WERI-Rb-1 (cell line): ENCODE measurements around the gene PGM1.

Source experiments
- DNase-seq: peaks from one replicate; pipeline ENCODE4 v3.0.0-alpha.2; 2020
- H3K27ac ChIP-seq: fragments of 250-450 bp; sonication (Bioruptor Pico); 2 replicates; pipeline ENCODE4 v1.5.1; 2020; ENCODE audit warnings: mild to moderate bottlenecking, moderate library complexity
- H3K27me3 ChIP-seq: fragments of 250-450 bp; sonication (Bioruptor Pico); 2 replicates; pipeline ENCODE4 v1.5.1; 2021; ENCODE audit warnings: mild to moderate bottlenecking, low read depth, moderate library complexity; ENCODE audit not compliant: insufficient read depth, severe bottlenecking
- H3K36me3 ChIP-seq: fragments of 250-450 bp; sonication (Bioruptor Pico); 2 replicates; pipeline ENCODE4 v1.5.1; 2020; ENCODE audit warnings: mild to moderate bottlenecking, moderate library complexity
- H3K4me3 ChIP-seq: 2 replicates; pipeline ENCODE4 v1.5.1; 2011; ENCODE audit warnings: low read depth, mild to moderate bottlenecking, control low read depth, low read length
- H3K9me3 ChIP-seq: fragments of 250-450 bp; sonication (Bioruptor Pico); 2 replicates; pipeline ENCODE4 v1.5.1; 2021; ENCODE audit warnings: mild to moderate bottlenecking, moderate library complexity; ENCODE audit not compliant: severe bottlenecking
- CTCF ChIP-seq: IDR thresholded peaks from 2 replicates; pipeline ENCODE4 v1.5.1; 2011; ENCODE audit warnings: low read depth, mild to moderate bottlenecking, control low read depth, inconsistent platforms, low read length

PGM1 gene

GRCh38 chr1:63675420-63675931 lies 82.3 kb downstream of the PGM1 start:
- Histone ChIP-seq H3K27me3 (no peaks in the 10 kb centered on the region), H3K4me3 (no peak overlapping the region), H3K36me3 (no peaks in the 10 kb centered on the region), H3K27ac (peak overlapping the region; percentile 28; the same call in 1 of the 2 replicates), H3K9me3 (peaks cover 3% of the 10 kb centered on the region)
- DNase-seq = peak; percentile 46
- no peak for TF ChIP-seq CTCF

DNA sequence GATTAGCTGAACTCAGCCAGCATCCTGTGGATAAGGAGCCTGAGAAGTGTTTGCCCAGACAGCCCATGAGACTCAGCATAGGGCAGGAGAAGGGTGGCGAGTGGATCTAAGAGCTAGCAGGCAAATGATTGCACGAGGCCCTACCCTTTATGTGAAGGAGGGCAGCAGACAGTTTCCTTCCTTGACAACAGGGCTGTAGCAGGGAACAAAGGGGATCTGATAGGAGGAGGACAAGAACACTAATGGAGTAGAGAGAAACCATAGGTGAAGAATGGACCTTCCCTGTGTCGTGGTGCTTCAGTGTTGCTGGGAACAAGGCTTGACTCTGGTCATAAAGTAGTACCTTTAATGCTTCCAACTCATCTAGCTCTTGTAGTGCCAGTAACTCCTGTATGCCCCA lies 84.3 kb downstream of the PGM1 start:
- no peak for TF ChIP-seq CTCF
- H3K27me3 ChIP-seq = no peaks in the 10 kb centered on the region

DNA sequence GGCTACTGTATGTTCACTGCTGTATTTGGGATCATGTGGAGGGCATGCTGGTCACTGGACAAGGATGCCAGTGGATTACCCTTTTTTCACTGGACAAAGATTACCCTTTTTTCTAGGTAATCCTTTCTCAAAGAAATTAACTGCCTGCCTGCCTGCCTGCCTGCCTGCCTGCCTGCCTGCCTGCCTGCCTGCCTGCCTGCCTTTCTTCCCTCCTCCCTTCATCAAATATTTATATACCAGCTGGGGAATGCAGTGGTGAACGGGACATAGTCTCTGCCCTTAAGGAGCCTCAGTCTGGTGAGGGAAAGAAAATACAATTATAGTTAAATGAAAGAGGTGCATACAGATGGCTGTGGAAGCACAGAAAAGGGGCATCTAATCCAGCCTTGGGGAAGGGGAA lies 85.0 kb downstream of the PGM1 start:
- no peak for TF ChIP-seq CTCF
- Histone ChIP-seq H3K4me3 (no peak overlapping the region), H3K27me3 (no peaks in the 10 kb centered on the region), H3K27ac (no peak overlapping the region), H3K9me3 (peaks cover 3% of the 10 kb centered on the region), H3K36me3 (no peaks in the 10 kb centered on the region)
- no peak for DNase-seq

More for the DNA sequence above, 84.3 kb downstream of the PGM1 start:
- H3K36me3 ChIP-seq = no peaks in the 10 kb centered on the region
- no peak for DNase-seq
- H3K27ac ChIP-seq = no peak overlapping the region
- no peak overlapping the region for H3K4me3 ChIP-seq
- H3K9me3 ChIP-seq = peaks cover 3% of the 10 kb centered on the region

DNA sequence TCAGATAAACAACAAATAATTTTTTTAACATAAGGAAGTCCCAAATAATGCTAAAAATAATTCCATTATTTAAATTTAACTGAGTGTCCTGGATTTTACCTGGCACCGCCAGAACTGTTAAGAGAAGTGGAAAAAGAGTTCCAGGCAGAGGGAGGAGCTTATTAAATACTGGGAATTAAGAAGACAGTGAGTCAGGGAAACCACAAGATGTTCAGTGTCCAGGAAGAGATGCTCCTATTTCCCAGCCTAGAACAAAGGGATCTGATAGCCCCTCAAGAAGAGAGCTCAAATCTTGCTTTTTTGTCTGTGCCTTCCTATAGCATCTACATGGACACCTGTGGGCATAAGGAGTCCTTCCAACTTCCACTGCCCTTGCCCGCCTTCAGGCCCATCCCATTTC lies 85.9 kb downstream of the PGM1 start:
- no peak for TF ChIP-seq CTCF
- peaks cover 3% of the 10 kb centered on the region for H3K9me3 ChIP-seq
- H3K27me3 ChIP-seq = no peaks in the 10 kb centered on the region
- no peaks in the 10 kb centered on the region for H3K36me3 ChIP-seq
- H3K27ac ChIP-seq = no peak overlapping the region
- no peak for DNase-seq
- H3K4me3 ChIP-seq = no peak overlapping the region

DNA sequence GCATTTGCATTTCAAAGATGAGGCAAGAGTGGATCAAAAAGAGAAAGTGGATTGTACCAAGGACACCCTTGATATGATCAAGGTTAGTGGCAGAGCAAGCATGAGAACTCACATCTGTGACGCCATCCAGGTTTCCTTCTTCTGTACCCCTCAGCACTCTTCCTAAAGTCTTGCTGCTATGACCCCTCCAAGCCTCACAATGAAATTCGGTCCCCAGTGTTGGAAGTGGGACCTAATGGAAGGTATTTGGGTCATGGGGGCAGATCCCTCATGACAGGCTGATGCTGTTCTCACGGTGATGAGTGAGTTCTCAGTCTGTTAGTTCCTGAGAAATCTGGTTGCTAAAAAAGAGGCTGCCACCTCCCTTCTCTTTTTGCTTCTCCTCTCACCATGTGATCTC lies 86.4 kb downstream of the PGM1 start:
- H3K9me3 ChIP-seq = peaks cover 3% of the 10 kb centered on the region
- H3K4me3 ChIP-seq = no peak overlapping the region
- H3K27me3 ChIP-seq = no peaks in the 10 kb centered on the region
- TF ChIP-seq CTCF = no peak
- H3K36me3 ChIP-seq = no peaks in the 10 kb centered on the region
- no peak overlapping the region for H3K27ac ChIP-seq
- DNase-seq = no peak

DNA sequence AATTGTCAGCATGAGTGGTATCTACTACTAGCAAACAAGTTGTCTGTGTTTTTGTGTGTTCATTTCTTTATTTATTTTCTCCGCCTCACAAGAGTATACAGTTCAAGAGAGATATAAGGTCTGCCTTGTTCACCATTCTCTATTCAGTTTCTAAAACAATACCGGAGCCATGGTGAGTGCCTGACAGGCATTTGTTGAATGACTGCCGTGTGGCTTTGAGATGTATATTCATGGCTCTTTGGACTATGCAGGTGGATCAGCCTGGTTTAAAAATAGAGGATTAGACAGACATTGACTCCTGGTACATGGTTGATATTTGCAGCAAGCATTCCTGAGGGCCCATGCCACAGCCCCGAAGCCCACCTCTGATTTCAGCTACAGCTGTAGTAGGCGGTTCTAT lies 89.7 kb downstream of the PGM1 start:
- Histone ChIP-seq H3K4me3 (no peak overlapping the region), H3K27ac (no peak overlapping the region), H3K9me3 (peaks cover 3% of the 10 kb centered on the region), H3K27me3 (no peaks in the 10 kb centered on the region), H3K36me3 (no peaks in the 10 kb centered on the region)
- no peak for TF ChIP-seq CTCF
- DNase-seq = no peak
